GM21526 (cell line): ENCODE results near the gene CHRM1.
"Not testable (repeated sequence)": the region's sequence is repeated elsewhere in the genome, so short reads cannot be mapped to it uniquely, and the experiment has no call there.

ENCODE experiments used
- ATAC-seq: cut with Tn5 transposase; IDR thresholded peaks from one replicate; pipeline ENCODE4 v1.9.1; 2021; ENCODE audit warnings: moderate library complexity; ENCODE audit not compliant: unreplicated experiment, low FRiP score

CHRM1 gene

DNA sequence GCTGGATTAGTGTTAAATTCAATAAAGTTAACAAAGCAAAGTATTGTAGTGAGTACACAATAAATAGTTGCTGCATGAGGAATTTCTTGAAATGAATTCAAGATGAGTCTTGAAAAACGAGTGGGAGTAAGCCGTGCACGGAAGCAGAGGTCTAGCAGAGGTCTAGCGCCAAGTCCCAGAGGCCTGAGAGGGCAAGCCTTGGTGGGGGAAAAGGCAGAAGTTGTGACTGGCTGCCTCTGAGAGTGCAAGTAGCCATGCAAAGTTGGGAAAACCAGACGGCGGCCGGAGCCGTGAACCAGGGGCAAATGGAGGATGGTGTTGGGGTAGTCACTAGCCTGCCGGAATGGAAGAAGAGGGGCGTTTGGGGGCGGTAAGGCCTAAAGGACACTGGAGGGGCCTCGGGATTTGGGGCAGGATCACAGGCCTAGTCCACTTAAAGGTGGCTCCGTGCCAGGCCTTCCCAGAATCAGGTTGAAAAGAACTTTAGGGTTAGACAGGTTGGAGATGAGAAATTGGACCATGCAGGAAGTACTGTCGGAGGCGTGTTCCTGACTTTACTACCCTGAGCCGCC lies 40.8 kb downstream of the CHRM1 start:
- ATAC-seq = peak; percentile 10

DNA sequence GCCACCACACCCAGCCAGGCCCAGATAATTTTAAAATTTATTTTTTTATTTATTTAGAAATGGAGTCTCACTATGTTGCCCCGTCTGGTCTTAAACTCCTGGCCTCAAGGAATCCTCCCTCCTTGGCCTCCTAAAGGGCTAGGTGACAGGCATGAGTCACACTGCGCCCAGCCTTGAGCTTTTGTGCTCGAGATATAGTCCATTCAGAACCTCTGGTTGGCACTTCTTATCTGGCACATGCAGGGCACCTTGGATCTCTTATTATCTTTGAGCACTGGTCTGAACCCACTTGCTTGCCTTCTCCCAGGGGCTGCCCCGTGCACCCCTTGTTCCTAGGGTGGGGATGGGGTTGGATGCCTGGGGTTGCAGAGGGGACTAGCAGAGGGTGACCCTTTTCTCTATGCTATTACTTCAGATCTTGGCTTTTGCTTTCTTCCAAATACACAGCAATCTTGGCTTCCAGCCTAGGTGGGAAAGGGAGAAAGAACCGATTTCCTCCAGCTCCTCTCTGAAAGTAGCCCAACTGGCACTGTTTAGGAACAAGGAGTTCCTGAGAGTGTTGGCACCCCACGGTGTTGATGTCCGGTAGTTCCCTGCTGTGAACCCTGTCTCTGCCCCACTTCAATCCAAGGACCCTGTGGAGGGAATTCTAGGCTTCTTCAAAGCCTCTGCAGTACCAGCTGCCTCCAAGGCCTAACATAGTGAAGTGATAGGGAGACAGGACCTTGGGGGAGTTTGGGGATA lies 41.8 kb downstream of the CHRM1 start:
- ATAC-seq = no peak

DNA sequence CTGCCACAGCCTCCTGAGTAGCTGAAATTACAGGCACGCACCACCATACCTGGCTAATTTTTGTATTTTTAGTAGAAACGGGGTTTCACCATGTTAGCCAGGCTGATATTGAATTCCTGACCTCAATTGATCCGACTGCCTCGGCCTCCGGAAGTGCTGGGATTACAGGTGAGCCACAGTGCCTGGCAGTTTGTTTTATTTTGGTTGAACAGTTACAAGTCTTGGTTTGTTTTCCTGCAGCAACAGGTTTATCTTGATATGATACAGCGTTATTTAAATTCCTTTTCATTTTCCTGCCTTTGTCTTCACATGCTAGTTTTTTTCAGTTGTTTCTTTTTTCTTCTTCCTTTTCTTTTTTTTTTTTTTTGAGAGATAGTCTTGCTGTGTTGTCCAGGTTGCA lies 44.5 kb downstream of the CHRM1 start:
- ATAC-seq = no peak

DNA sequence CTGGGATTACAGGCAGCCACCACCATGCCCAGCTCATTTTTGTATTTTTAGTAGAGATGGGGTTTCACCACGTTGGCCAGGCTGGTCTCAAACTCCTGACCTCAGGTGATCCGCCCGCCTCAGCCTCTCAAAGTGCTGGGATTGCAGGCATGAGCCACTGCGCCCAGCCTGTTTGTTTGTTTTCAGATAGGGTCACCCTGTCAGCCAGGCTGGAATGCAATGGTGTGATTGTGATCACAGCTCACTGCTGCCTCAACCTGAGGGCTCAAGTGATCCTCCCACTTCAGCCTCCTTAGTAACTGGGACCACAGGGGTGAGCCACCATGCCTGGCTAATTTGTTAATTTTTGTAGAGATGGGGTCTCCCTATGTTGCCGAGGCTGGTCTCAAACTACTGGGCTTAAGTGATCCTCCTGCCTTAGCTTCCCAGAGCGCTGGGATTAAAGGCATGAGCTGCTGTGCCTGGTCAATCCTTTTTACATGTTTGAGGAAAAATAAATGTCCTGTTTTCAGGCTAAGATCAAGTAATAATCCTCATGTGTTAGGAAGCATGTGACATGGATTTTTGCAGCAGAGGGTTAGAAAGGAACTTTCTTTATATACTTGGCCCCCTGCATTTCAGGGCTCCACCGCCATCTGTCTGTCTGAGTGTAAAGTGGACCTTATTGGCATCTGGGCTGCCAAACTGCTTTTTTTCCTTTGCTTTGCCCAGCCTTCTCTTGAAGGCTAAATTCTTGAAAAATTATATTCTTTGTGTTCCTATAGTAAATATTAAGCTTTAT lies 45.3 kb downstream of the CHRM1 start:
- ATAC-seq = no peak

DNA sequence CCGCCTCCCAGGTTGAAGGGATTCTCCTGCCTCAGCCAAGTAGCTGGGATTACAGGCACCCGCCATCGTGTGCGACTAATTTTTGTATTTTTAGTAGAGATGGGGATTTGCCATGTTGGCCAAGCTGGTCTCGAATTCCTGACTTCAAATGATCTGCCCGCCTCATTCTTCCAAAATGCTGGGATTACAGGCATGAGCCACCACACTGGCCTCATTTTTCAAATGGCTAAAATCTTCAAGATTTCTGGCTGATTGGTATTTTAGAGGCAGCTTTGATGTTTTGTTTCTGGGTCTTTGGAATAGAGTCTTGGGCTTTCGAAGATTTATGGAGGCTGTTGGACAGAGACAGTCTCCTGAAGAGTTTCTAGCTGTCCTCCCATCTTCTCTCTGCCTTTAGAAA lies 46.3 kb downstream of the CHRM1 start:
- ATAC-seq = no peak

DNA sequence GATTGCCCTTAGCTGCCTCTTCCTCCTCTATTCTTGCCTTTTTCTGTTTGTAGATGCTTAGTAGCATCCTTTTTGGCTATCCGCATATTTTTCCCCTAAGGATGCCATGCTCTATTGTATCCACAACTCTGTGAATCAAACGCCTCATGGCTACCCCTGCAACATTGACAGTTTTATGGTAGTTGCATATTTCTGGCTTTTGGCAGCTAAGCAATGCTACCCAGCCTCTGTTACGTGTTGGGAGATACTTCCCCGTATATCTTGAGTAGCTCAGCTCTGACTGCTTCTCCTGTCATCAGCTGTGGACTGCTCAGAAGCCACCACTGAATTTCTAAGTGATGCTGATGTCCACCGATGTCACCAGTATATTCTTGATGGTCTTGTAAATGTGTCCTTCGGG lies 55.5 kb downstream of the CHRM1 start:
- ATAC-seq = no peak

DNA sequence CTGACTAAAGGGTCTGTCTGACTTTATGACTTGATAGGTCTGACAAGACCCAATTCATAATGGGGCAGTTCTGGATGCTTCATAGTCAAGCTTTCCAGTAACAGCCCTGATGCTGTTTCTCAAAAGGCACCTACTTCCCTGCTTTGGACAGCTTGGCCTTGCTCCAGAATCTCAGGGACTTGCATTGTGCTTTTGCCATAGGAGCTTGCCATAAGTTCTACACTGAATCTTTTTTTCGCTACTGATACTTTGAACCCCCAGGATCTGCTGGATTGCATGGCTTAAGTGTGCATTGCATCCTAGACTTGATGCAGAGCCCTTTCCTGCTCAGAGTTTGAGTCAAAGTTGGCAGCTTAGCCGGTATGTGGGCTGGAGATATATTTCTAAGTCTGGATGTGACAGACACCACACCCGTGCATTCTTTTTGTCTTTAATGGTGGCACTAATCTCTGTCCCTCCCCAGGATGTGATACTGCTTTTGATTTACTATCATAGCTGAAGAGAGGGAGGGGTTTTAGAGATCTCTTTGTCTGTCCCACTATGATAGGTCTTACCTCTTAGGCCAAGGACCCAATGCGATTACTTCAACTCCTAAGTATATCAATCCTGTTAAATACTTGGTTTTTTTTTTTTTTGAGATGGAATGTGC lies 57.4 kb downstream of the CHRM1 start:
- ATAC-seq = no peak

DNA sequence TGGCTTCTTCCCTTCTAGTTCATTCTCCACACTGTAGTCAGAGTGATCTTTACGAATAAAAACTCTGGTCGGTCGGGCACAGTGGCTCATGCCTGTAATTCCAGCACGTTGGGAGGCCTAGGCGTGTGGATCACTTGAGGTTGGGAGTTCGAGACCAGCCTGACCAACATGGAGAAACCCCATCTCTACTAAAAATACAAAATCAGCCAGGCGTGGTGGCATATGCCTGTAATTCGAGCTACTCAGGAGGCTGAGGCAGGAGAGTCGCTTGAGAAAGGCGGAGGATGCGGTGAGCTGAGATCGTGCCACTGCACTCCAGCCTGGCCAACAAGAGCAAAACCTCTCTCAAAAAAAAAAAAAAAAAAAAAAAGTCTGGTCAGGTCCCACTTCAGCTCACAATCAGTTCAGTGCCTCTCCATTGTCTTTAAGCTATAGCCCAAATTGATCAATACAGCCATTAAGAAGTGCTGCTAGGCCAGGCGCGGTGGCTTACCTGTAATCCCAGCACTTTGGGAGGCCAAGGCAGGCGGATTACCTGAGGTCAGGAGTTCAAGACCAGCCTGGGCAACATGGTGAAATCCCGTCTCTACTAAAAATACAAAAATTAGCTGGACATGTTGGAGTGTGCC lies 59.5 kb downstream of the CHRM1 start:
- not testable (repeated sequence) for ATAC-seq

DNA sequence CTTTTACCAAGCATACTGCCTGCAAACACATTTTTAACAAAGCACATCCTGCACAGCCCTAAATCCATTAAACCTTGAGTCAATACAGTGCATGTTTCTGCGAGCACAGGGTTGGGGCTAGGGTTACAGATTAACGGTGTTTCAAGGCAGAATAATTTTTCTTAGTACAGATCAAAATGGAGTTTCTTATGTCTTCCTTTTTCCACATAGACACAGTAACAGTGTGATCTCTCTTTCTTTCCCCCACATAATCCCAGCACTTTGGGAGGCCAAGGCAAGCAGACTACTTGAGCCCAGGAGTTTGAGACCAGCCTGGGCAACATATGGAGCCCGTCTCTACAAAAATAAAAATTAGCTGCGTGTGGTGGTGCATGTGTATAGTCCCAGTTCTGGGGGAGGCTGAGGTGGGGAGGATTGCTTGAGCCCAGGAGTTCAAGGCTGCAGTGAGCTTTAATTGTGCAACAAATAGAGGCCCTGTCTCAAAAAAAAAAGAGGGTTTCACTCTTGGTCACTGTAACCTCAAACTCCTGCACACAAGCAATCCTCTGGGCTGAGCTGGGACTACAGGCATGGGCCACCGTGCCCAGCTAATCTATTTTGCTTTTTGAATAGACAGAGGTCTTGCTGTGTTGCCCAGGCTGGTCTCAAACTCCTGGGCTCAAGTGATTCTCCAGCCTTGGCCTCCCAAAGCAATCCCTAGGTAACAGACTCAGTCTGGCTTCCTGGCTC lies 60.2 kb downstream of the CHRM1 start:
- no peak for ATAC-seq

DNA sequence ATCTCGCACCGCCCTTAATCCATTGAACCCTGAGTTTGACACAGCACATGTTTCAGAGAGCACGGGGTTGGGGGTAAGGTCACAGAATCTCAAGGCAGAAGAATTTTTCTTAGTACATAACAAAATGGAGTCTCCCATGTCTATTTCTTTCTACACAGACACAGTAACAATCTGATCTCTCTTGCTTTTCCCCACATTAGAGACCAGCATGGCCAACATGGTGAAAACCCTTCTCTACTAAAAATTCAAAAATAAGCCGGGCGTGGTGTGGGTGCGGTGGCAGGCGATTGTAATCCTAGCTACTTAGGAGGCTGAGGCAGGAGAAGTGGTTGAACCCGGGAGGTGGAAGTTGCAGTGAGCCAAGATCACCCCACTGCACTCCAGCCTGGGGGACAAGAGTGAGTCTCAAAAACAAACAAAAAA lies 61.9 kb downstream of the CHRM1 start:
- not testable (repeated sequence) for ATAC-seq
